Immature natural killer cell (primary cell): ENCODE data around the gene DOCK8. TPM values are rescaled to one million over a fixed set of nuclear protein-coding genes. Genes with fewer than 3 reads are reported as not detected.
"Not testable (repeated sequence)": the region's sequence is repeated elsewhere in the genome, so short reads cannot be mapped to it uniquely, and the experiment has no call there.

Experiments
- DNase-seq, 3 donors: peaks; one replicate each; pipeline ENCODE4 v3.0.0; 2022; ENCODE audit warnings: mixed read lengths in 1 of 3
- H3K27ac Mint-ChIP-seq, 6 donors: one replicate each; pipeline ENCODE4 v1.8.0; 2020; ENCODE audit warnings: mixed read lengths in 6 of 6, mild to moderate bottlenecking in 5 of 6, inconsistent platforms in 4 of 6, moderate library complexity in 3 of 6
- H3K27me3 Mint-ChIP-seq, 3 donors: one replicate each; pipeline ENCODE4 v1.8.0; 2020 to 2021; ENCODE audit warnings: low read depth in 3 of 3, mild to moderate bottlenecking in 3 of 3, mixed read lengths in 3 of 3, moderate library complexity in 3 of 3, inconsistent platforms in 1 of 3
- H3K36me3 Mint-ChIP-seq, 3 donors: one replicate each; pipeline ENCODE4 v1.8.0; 2020; ENCODE audit warnings: mixed read lengths in 3 of 3, inconsistent platforms in 2 of 3, mild to moderate bottlenecking in 2 of 3
- H3K4me1 Mint-ChIP-seq, 2 donors: one replicate each; pipeline ENCODE4 v1.8.0; 2020; ENCODE audit warnings: inconsistent platforms in 2 of 2, mild to moderate bottlenecking in 2 of 2, mixed read lengths in 2 of 2, moderate library complexity in 1 of 2
- H3K4me3 Mint-ChIP-seq, 5 donors: one replicate each; pipeline ENCODE4 v1.8.0; 2020; ENCODE audit warnings: mild to moderate bottlenecking in 5 of 5, mixed read lengths in 5 of 5, inconsistent platforms in 3 of 5, moderate library complexity in 3 of 5
- H3K9me3 Mint-ChIP-seq, 6 donors: one replicate each; pipeline ENCODE4 v1.8.0; 2020; ENCODE audit warnings: mild to moderate bottlenecking in 6 of 6, mixed read lengths in 6 of 6, inconsistent platforms in 4 of 6, moderate library complexity in 3 of 6
- polyA plus RNA-seq, 3 donors: library from polyadenylated mRNA; unstranded; fragments of 300-500 nt; fragmentation: Illumina TruSeq; gene quantifications; one replicate each; pipeline ENCODE4 v1.2.3, GENCODE V29; 2021

DOCK8 gene
- polyA plus RNA-seq, 3 donors from 2014 or later: 15.3 to 81.9 (median 25.7) TPM

DNA sequence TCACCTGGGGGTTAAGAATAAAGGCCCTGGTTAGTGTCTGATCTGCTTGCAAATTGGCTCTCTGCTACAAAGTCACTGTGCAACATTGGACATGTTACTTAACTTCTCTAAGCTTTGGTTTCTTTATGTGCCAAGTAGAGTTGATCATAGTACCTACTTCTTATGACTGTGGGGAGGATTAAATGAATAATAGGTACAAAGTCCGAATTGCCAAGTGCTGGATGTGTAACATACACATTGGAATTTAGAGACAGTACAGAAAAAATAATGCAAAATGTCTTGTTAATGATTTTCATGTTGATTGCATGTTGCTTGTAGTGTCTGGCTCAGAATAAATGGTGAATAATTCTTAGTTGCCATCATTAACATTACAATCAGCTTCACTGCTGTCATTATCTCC is 2.2 kb downstream of the DOCK8 start:
- H3K4me3 Mint-ChIP-seq: peak overlapping the region; percentile 6 to 94 (median 86)
- no peak for DNase-seq
- H3K27me3 Mint-ChIP-seq: peaks cover 0 to 4% (median 0%) of the 10 kb centered on the region in 3 donors
- H3K36me3 Mint-ChIP-seq: no peaks in the 10 kb centered on the region
- H3K9me3 Mint-ChIP-seq: no peaks in the 10 kb centered on the region
- H3K4me1 Mint-ChIP-seq: peaks cover 39% of the 10 kb centered on the region in 2 donors
- peak overlapping the region in 4 of 6 donors; percentile 9 to 38 (median 16) for H3K27ac Mint-ChIP-seq

DNA sequence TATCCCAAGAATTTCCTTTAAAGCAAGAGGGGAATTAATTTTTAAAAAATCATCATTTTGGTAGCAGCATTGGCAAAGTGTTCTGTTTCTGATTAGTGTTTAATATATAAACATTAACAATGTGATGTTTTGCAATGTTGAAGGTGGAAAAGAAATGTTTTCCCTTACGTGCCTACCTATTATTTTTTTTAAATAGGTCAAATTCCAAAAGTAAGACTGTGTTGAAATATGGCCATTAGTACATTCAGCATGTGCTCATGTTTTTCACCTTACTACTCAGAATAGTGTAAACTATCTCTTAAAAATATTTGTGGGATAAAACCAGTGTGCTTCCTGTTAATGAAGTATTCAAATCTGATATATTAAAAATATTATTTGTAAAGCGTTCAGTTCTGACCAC is 3.3 kb downstream of the DOCK8 start:
- no peaks in the 10 kb centered on the region for H3K36me3 Mint-ChIP-seq
- H3K4me3 Mint-ChIP-seq: no peak overlapping the region
- H3K27ac Mint-ChIP-seq: no peak overlapping the region
- peaks cover 0 to 4% (median 0%) of the 10 kb centered on the region in 3 donors for H3K27me3 Mint-ChIP-seq
- no peaks in the 10 kb centered on the region for H3K9me3 Mint-ChIP-seq
- no peak for DNase-seq
- peaks cover 39% of the 10 kb centered on the region in 2 donors for H3K4me1 Mint-ChIP-seq

- H3K9me3 Mint-ChIP-seq, H3K27ac Mint-ChIP-seq, H3K4me3 Mint-ChIP-seq, H3K27me3 Mint-ChIP-seq, DNase-seq, H3K36me3 Mint-ChIP-seq: not testable (repeated sequence)
- peaks cover 39% of the 10 kb centered on the region in 2 donors for H3K4me1 Mint-ChIP-seq
Observed at GRCh38 chr9:219036-219435, 4.4 kb downstream of the DOCK8 start.

DNA sequence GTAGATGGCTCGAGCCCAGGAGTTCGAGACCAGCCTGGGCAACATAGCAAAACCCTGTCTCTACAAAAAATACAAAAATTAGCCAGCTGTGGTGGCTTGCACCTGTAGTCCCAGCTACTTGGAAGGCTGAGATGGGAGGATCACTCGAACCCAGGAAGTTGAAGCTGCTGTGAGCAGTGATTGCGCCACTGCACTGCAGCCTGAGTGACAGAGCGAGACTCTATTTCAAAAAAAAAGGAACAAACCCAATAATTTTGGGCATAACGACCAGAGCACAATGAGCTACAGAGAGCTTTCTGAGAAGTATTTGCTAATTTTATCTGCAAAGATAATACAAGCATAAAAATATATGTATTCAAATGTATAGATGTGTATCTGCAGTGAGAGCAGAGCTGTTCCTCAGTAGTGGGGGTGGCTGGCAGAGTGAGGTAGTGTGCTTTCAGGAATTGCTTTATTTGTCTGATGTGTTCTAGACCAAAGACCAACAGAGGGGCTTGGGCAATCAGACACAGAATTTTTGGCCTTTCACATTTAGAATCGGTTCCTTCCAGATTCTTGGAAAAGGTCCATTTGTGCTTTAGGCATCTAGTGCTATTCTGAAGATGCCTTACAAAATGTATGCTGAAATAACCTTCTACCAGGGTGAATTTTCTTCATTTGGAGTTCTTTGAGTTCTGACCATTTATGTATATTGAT is 5.2 kb downstream of the DOCK8 start:
- Mint-ChIP-seq H3K27ac (peak overlapping the region in 4 of 6 donors; percentile 53 to 82 (median 75)), H3K9me3 (no peaks in the 10 kb centered on the region), H3K27me3 (peaks cover 0 to 2% (median 0%) of the 10 kb centered on the region in 3 donors), H3K4me3 (no peak overlapping the region), H3K36me3 (no peaks in the 10 kb centered on the region), H3K4me1 (peaks cover 36 to 39% of the 10 kb centered on the region in 2 donors)
- DNase-seq: no peak

GRCh38 chr9:221989-222776 is 7.5 kb downstream of the DOCK8 start:
- Mint-ChIP-seq H3K27ac (peak overlapping the region; percentile 54 to 93 (median 74)), H3K9me3 (no peaks in the 10 kb centered on the region), H3K27me3 (no peaks in the 10 kb centered on the region), H3K4me1 (peaks cover 17 to 18% of the 10 kb centered on the region in 2 donors), H3K4me3 (peak overlapping the region; percentile 55 to 70 (median 67)), H3K36me3 (no peaks in the 10 kb centered on the region)
- peak; percentile 17 to 57 (median 55) for DNase-seq

- Mint-ChIP-seq H3K4me1 (peaks cover 12% of the 10 kb centered on the region in 2 donors), H3K4me3 (peak overlapping the region; percentile 55 to 70 (median 67)), H3K36me3 (no peaks in the 10 kb centered on the region)
Observed at GRCh38 chr9:223152-223551, 8.5 kb downstream of the DOCK8 start.

DNA sequence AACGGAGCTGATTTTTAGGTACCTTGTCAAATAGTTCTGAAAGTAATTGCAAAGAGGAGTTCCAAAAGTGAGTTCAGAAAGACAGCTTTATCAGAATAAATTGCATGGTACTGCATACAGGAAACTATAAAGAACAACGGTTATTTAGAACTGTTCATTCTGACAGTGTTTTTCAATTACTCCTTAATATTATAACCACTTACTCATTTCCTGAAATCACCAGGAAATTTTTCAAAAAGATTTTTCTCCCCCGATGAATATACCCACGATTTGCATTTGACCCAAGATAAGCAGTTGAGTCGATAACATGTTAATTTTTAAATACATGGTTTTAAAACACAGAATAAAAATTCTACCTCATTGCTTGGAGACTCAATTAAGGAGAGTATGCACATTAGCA is 9.4 kb downstream of the DOCK8 start:
- peak overlapping the region in 2 of 5 donors; percentile 7 to 69 for H3K4me3 Mint-ChIP-seq

More at GRCh38 chr9:223152-223551, 8.5 kb downstream of the DOCK8 start:
- no peak for DNase-seq
- no peaks in the 10 kb centered on the region for H3K9me3 Mint-ChIP-seq
- H3K27me3 Mint-ChIP-seq: no peaks in the 10 kb centered on the region
- H3K27ac Mint-ChIP-seq: peak overlapping the region in 5 of 6 donors; percentile 55 to 93 (median 76)

GRCh38 chr9:224582-225520 is 10.2 kb downstream of the DOCK8 start:
- H3K27ac Mint-ChIP-seq: peak overlapping the region in 1 of 6 donors; percentile 76
- peak overlapping the region in 1 of 5 donors; percentile 69 for H3K4me3 Mint-ChIP-seq
- H3K9me3 Mint-ChIP-seq: no peaks in the 10 kb centered on the region
- H3K27me3 Mint-ChIP-seq: no peaks in the 10 kb centered on the region
- H3K4me1 Mint-ChIP-seq: peaks cover 11 to 18% of the 10 kb centered on the region in 2 donors
- DNase-seq: peak in 2 of 3 donors; percentile 30 to 42
- H3K36me3 Mint-ChIP-seq: no peaks in the 10 kb centered on the region

More for the DNA sequence above, 9.4 kb downstream of the DOCK8 start:
- Mint-ChIP-seq H3K27me3 (no peaks in the 10 kb centered on the region), H3K4me1 (peaks cover 12 to 14% of the 10 kb centered on the region in 2 donors), H3K9me3 (no peaks in the 10 kb centered on the region), H3K36me3 (no peaks in the 10 kb centered on the region), H3K27ac (peak overlapping the region in 2 of 6 donors; percentile 14 to 76)
- DNase-seq: no peak

DNA sequence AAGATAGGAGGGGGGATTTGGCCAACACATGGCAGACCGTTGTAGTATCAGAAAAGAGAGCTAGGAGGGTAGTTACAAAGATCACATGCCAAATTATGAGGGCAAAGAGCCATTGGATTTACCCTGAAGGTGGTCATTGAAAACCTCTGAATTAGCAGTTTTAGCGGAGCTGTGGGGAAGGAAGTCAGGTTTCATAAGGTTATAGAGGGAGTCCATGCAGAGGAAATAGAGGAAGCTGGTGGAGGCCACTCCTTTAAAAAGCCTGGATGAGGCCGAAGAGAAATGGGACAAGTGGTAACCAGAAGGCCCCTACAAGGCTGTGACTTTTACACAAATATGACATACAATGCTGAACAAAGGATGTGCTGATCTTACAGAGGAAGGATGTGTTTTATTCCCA is 13.2 kb downstream of the DOCK8 start:
- no peaks in the 10 kb centered on the region for H3K9me3 Mint-ChIP-seq
- H3K4me1 Mint-ChIP-seq: peaks cover 0 to 7% of the 10 kb centered on the region in 2 donors
- no peak overlapping the region for H3K4me3 Mint-ChIP-seq
- no peak for DNase-seq
- H3K36me3 Mint-ChIP-seq: no peaks in the 10 kb centered on the region
- no peak overlapping the region for H3K27ac Mint-ChIP-seq
- no peaks in the 10 kb centered on the region for H3K27me3 Mint-ChIP-seq

- Mint-ChIP-seq H3K9me3 (peaks cover 0 to 3% (median 0%) of the 10 kb centered on the region in 6 donors), H3K4me1 (peaks cover 0 to 7% of the 10 kb centered on the region in 2 donors), H3K36me3 (peaks cover 0 to 4% (median 3%) of the 10 kb centered on the region in 3 donors), H3K4me3 (no peak overlapping the region), H3K27ac (peak overlapping the region in 1 of 6 donors; percentile 14), H3K27me3 (peaks cover 0 to 3% (median 0%) of the 10 kb centered on the region in 3 donors)
- DNase-seq: no peak
Observed at GRCh38 chr9:228929-229695, 14.4 kb downstream of the DOCK8 start.

DNA sequence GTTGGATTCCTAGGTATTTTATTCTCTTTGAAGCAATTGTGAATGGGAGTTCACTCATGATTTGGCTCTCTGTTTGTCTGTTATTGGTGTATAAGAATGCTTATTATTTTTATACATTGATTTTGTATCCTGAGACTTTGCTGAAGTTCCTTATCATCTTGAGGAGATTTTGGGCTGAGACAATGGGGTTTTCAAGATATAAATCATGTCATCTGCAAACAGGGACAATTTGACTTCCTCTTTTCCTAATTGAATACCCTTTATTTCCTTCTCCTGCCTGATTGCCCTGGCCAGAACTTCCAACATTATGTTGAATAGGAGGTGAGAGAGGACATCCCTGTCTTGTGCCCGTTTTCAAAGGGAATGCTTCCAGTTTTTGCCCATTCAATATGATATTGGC is 17.0 kb downstream of the DOCK8 start:
- not testable (repeated sequence) for H3K4me3 Mint-ChIP-seq, H3K27me3 Mint-ChIP-seq, DNase-seq, H3K27ac Mint-ChIP-seq
- Mint-ChIP-seq H3K4me1 (peaks cover 10 to 16% of the 10 kb centered on the region in 2 donors), H3K9me3 (peaks cover 0 to 11% (median 2%) of the 10 kb centered on the region in 6 donors), H3K36me3 (peaks cover 0 to 11% (median 7%) of the 10 kb centered on the region in 3 donors)

- not testable (repeated sequence) for H3K4me3 Mint-ChIP-seq, DNase-seq, H3K27me3 Mint-ChIP-seq
- peak overlapping the region in 1 of 6 donors; percentile 7 for H3K27ac Mint-ChIP-seq
- H3K36me3 Mint-ChIP-seq: peaks cover 0 to 15% (median 7%) of the 10 kb centered on the region in 3 donors
- peaks cover 26 to 36% of the 10 kb centered on the region in 2 donors for H3K4me1 Mint-ChIP-seq
- H3K9me3 Mint-ChIP-seq: peaks cover 0 to 14% (median 2%) of the 10 kb centered on the region in 6 donors
Observed at GRCh38 chr9:233708-234107, 19.0 kb downstream of the DOCK8 start.
